ENCODE measurements around the gene PPP6R1. TPM values are rescaled to one million over a fixed set of nuclear protein-coding genes. Genes with fewer than 3 reads are reported as not detected.

PPP6R1 gene
- polyA plus RNA-seq, 1 of the 3 experiments (the other 2 are of a cell fraction): 47.8 TPM

GRCh38 chr19:55230780-55231179 is 28.0 kb downstream of the PPP6R1 start:
- Histone ChIP-seq H3K27me3 (ENCODE audit: insufficient read depth) (no peaks in the 10 kb centered on the region), H3K27ac (ENCODE audit: low read depth in 2 of 2, low read length in 1 of 2) (no peak overlapping the region), H3K9me2 (no peaks in the 10 kb centered on the region), H3K4me2 (no peak overlapping the region), H4K20me1 (ENCODE audit: insufficient read depth) (peaks cover 12% of the 10 kb centered on the region; the same call in 1 of the 2 replicates), H3K4me1 (ENCODE audit: control insufficient read depth in 1 of 2, insufficient read depth in 2 of 2, low read depth in 1 of 2, low read length in 1 of 2) (peaks cover 0 to 35% of the 10 kb centered on the region in 2 experiments; a peak in 1 of 4 replicates), H3K4me3 (ENCODE audit: low read depth in 2 of 2, low read length in 1 of 2) (no peak overlapping the region), H3F3A (replicated peaks; ENCODE audit: insufficient read depth) (no peaks in the 10 kb centered on the region), H3K36me3 (replicated peaks in 1 of 2; ENCODE audit: control insufficient read depth in 1 of 2, insufficient read depth in 2 of 2, low read length in 1 of 2) (peaks cover 8 to 68% of the 10 kb centered on the region in 2 experiments), H3K9ac (no peak overlapping the region), H3K79me2 (ENCODE audit: insufficient read depth) (no peaks in the 10 kb centered on the region), H2AFZ (ENCODE audit: low read depth) (no peak overlapping the region), H3K9me3 (no peaks in the 10 kb centered on the region)
- TF ChIP-seq, protein P1, sequence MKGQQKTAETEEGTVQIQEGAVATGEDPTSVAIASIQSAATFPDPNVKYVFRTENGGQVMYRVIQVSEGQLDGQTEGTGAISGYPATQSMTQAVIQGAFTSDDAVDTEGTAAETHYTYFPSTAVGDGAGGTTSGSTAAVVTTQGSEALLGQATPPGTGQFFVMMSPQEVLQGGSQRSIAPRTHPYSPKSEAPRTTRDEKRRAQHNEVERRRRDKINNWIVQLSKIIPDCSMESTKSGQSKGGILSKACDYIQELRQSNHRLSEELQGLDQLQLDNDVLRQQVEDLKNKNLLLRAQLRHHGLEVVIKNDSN (IDR thresholded peaks at IDR 0.05; ENCODE audit: borderline replicate concordance, low read depth): no peak
- TF ChIP-seq RCOR1 (IDR thresholded peaks at IDR 0.05; ENCODE audit: low read length) (no peak), RXRA (IDR thresholded peaks at IDR 0.05; ENCODE audit: borderline replicate concordance, low read depth) (no peak), EZH2phosphoT487 (IDR thresholded peaks at IDR 0.05; ENCODE audit: borderline replicate concordance, low read depth) (no peak), REST (IDR thresholded peaks at IDR 0.05; ENCODE audit: low read depth, low read length) (no peak), JUND (IDR thresholded peaks at IDR 0.05) (no peak), FOXJ3 (CRISPR knock-in tag; IDR thresholded peaks at IDR 0.05) (no peak)
- TF ChIP-seq, protein P2, sequence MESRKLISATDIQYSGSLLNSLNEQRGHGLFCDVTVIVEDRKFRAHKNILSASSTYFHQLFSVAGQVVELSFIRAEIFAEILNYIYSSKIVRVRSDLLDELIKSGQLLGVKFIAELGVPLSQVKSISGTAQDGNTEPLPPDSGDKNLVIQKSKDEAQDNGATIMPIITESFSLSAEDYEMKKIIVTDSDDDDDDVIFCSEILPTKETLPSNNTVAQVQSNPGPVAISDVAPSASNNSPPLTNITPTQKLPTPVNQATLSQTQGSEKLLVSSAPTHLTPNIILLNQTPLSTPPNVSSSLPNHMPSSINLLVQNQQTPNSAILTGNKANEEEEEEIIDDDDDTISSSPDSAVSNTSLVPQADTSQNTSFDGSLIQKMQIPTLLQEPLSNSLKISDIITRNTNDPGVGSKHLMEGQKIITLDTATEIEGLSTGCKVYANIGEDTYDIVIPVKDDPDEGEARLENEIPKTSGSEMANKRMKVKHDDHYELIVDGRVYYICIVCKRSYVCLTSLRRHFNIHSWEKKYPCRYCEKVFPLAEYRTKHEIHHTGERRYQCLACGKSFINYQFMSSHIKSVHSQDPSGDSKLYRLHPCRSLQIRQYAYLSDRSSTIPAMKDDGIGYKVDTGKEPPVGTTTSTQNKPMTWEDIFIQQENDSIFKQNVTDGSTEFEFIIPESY (IDR thresholded peaks at IDR 0.05; ENCODE audit: borderline replicate concordance, low read depth): no peak
- DNase-seq: no peak
- ChIA-PET CTCF (interaction anchor here (1.9 kb wide), 1 partner anchor 90 kb away, joined by 7 read pairs; no protein-coding TSS in a partner anchor), POLR2A (no interaction called here)
- 93% methylated on average over 8 of the region's 13 CpGs for WGBS (ENCODE audit: low lambda C conversion rate)

DNA sequence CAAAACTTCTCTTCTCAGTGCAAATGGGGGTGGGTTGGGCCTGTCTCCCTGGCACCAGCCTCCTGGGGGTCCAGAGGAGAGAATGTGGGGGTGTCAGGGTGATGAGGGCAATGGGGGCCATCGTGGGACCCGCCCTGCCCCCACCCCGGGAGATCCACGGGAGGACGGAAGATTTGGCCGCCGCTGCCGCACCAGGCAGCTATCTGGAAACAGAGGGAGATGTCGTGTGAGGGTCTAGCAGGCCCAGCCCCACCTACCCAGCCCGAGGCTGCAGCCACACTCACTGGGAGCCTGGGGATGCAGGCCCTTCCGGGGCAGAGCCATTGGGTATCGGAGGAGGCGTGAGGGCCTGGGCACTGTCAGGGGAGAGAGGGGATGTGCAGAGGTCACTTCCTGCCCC is 28.5 kb downstream of the PPP6R1 start:
- H3K9me3 ChIP-seq: no peaks in the 10 kb centered on the region
- peaks cover 7 to 70% of the 10 kb centered on the region in 2 experiments for H3K36me3 ChIP-seq (replicated peaks in 1 of 2; ENCODE audit: control insufficient read depth in 1 of 2, insufficient read depth in 2 of 2, low read length in 1 of 2)
- H3K4me1 ChIP-seq (ENCODE audit: control insufficient read depth in 1 of 2, insufficient read depth in 2 of 2, low read depth in 1 of 2, low read length in 1 of 2): peaks cover 0 to 36% of the 10 kb centered on the region in 2 experiments; a peak in 1 of 4 replicates
- 90% methylated on average over 12 of the region's 13 CpGs for WGBS (ENCODE audit: low lambda C conversion rate)
- no peak overlapping the region for H2AFZ ChIP-seq (ENCODE audit: low read depth)
- no peak overlapping the region for H3K9ac ChIP-seq
- no peaks in the 10 kb centered on the region for H3K27me3 ChIP-seq (ENCODE audit: insufficient read depth)
- ChIA-PET POLR2A (no interaction called here), CTCF (interaction anchor here (1.0 kb wide), 1 partner anchor 89 kb away, joined by 3 read pairs; no protein-coding TSS in a partner anchor)
- H4K20me1 ChIP-seq (ENCODE audit: insufficient read depth): peaks cover 16% of the 10 kb centered on the region; the same call in 1 of the 2 replicates
- H3K4me3 ChIP-seq (ENCODE audit: low read depth in 2 of 2, low read length in 1 of 2): no peak overlapping the region
- H3F3A ChIP-seq (replicated peaks; ENCODE audit: insufficient read depth): no peaks in the 10 kb centered on the region
- H3K79me2 ChIP-seq (ENCODE audit: insufficient read depth): no peaks in the 10 kb centered on the region
- no peaks in the 10 kb centered on the region for H3K9me2 ChIP-seq
- H3K4me2 ChIP-seq: no peak overlapping the region
- no peak for DNase-seq
- H3K27ac ChIP-seq (ENCODE audit: low read depth in 2 of 2, low read length in 1 of 2): no peak overlapping the region; a peak in 1 of 4 replicates
- TF ChIP-seq POLR2AphosphoS5 (IDR thresholded peaks at IDR 0.05; ENCODE audit: low read depth, low read length) (no peak), CTCF (IDR thresholded peaks at IDR 0.05) (no peak), ELF1 (IDR thresholded peaks at IDR 0.05) (no peak), RFX5 (IDR thresholded peaks at IDR 0.05; ENCODE audit: low read length) (no peak), TAF1 (IDR thresholded peaks at IDR 0.05; ENCODE audit: borderline replicate concordance, low read depth, low read length) (no peak), RXRA (IDR thresholded peaks at IDR 0.05; ENCODE audit: borderline replicate concordance, low read depth) (no peak), REST (IDR thresholded peaks at IDR 0.05; ENCODE audit: low read depth, low read length) (no peak)

Measured in SK-N-SH (cell line).